PC-3 (cell line): Measurements from ENCODE around the gene MASP1.

Source experiments
- CTCF ChIP-seq: fragments of 300-600 bp; sonication (generic); conservative IDR thresholded peaks from 2 replicates; pipeline ENCODE4 v1.5.1; 2017; ENCODE audit warnings: antibody characterized with exemption, low read depth, mild to moderate bottlenecking, low read length
- EZH2 ChIP-seq: fragments of 300-600 bp; sonication (generic); IDR thresholded peaks from one replicate; pipeline ENCODE4 v1.6.1; 2017; ENCODE audit warnings: antibody characterized with exemption, mild to moderate bottlenecking, low read length; ENCODE audit not compliant: unreplicated experiment
- EZH2phosphoT487 ChIP-seq: fragments of 300-600 bp; sonication (generic); IDR thresholded peaks from 2 replicates; pipeline ENCODE4 v1.6.1; 2018; ENCODE audit warnings: mild to moderate bottlenecking, antibody characterized with exemption, low read length, borderline replicate concordance

GRCh38 chr3:187288131-187288854 is 3.2 kb downstream of the MASP1 start:
- no peak for TF ChIP-seq CTCF
- TF ChIP-seq EZH2phosphoT487 = no peak
- TF ChIP-seq EZH2 = no peak
